D721Med (cell line): ENCODE results near the gene ZBTB40.

Source experiments
- DNase-seq: peaks from one replicate; pipeline ENCODE4 v3.0.0; 2011; ENCODE audit warnings: low spot score; ENCODE audit not compliant: insufficient read length
- FAIRE-seq: peaks from 2 replicates; lab custom pipeline; 2011; peaks lifted over from hg19 to GRCh38; lab: Jason Lieb, UNC
- CTCF ChIP-seq: IDR thresholded peaks from 2 replicates; pipeline ENCODE4 v1.5.1; 2012; ENCODE audit warnings: mild to moderate bottlenecking, control low read depth; ENCODE audit not compliant: insufficient read depth; ENCODE audit errors: missing control alignments

ZBTB40 gene

GRCh38 chr1:22557341-22557950 lies 105.8 kb downstream of the ZBTB40 start:
- TF ChIP-seq CTCF = no peak
- DNase-seq = no peak
- FAIRE-seq = no peak

DNA sequence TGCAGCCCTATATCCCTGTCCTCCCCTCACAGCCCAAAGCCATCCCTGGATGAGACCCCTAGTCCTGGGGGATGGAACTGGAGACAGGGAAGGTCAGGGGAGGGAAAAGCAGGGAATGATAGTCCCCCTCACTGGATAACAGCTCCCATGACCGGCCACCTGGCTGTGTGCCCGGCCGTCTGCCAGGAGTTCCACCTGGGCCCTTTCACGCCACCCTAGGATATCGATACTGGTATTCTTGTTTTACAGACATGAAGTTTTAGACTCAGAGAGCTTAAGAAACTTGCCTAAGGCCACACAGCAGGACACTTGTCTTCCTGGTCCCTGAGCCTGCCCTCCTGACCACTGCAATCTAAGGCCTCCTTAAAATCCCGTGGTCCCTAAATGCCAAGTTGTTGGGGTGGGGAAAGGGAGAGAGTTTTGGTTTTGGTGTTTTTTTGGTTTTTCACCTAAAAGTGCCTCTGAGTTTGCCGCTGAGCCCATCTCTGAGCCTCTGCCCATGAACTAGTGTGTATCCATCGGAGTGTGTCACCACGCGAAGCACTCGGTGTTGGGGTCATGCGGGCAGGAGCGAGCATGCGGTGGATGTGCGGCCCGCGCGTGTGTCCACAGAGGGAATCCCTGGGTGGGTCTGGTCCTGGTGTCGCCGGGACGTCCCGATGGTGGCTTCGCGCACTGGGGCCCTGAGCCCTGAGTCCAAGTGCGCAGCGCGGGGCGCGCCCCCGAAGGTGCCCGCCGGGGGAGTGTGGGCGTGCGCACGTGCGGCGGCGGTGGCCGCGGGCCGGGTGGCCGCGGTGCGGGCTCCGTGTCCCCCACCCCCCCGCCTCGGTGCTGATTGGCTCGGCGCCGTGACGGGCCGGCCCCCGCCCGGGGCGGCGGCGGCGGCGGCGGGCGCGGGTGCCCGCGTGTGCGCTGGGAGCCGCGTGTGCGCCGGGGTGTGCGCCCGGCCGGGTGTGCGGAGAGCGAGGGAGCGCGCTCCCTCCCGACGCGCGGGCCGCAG lies 111.2 kb downstream of the ZBTB40 start, which contains the start of gene EPHA8:
TSS of gene EPHA8 (plus strand) at position 906 of the 1,000 bp plus-strand sequence. CDS start 147 bp downstream, outside the sequence.
- no peak for FAIRE-seq
- TF ChIP-seq CTCF = no peak
- peak; percentile 48 for DNase-seq

DNA sequence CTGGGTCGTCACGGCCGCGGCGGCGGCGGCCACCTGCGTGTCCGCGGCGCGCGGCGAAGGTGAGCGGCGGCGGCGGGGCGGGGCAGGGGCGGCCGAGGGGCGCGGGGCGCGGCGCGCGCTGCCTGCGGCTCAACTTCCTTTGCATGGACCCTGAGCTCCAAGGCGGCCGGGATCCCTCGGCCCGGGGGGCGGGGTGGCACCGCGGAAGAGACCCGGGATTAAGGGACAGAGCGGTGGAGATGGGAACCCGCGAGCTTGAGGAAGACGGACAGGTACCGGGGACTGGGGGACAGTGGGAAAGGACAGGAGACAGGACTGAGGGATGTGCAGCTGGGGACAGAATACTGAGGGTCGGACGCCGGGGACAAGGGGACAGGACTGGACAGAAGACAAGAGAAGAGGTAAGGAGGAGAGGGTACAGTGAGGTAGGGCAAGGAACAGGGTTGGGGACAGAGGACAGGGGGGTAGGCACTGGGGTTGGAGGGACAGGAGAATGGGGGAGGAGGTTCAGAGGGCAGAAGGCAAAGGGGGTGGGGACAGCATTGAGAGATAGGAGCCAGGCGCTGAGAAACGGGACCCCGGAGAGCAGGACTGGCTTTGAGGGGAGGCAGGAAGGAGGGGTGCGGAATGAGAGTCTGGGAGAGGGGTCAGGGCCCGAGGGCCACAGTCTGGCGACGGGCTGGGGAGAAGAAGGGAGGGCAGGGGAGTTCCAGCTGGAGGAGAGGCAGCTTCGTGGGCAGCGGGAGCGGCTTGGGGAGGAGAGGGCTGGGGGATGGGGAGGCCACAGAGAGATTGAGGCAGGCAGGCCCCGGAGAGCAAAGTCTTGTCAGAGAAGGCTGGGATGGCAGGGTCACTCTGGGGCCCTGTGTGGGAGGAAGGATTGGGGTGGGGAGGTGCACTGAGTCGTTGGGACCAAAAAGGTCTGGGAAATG lies 112.3 kb downstream of the ZBTB40 start:
- no peak for FAIRE-seq
- no peak for TF ChIP-seq CTCF
- DNase-seq = no peak

DNA sequence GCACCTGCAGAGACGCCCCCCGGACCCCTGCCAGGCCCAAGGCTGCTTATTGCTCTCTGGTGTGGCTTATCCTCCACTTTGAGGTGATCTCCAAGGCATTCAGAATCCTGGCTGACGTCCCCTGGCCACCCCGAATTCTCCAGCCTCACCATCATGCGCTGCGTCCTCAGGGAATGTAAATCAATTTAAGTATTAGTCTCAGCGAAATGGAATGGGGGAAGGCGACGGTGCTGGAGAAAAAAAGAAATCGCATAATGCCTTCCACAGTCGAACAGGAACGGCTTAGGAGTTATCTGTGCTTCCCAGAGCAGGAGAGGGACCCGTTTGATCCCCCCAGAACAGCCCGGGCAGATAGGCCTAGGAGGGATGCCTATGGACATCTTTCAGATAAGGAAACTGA lies 114.5 kb downstream of the ZBTB40 start:
- no peak for FAIRE-seq

DNA sequence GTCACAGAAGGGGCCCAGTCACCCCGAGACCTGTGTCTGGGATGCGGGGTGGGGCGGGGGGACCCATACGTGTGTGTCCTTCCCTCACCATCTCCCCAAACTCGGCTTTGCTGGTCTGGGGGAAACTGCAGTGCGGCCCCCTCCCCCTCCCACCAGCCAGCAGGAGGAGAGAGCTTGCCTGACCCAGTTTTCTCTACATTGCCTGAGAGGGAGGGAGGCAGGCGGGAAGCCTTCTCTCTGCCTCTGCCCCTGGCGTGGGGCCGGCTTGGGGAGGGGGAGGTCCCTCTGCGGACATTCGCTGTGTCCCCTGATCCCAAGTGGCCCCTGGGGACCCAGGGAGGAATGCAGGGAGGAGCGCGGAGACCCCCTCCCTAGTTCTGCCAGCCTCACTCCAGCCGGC lies 115.5 kb downstream of the ZBTB40 start:
- no peak for TF ChIP-seq CTCF
- no peak for FAIRE-seq
- no peak for DNase-seq

More for the DNA sequence above, 114.5 kb downstream of the ZBTB40 start:
- no peak for TF ChIP-seq CTCF
- no peak for DNase-seq

DNA sequence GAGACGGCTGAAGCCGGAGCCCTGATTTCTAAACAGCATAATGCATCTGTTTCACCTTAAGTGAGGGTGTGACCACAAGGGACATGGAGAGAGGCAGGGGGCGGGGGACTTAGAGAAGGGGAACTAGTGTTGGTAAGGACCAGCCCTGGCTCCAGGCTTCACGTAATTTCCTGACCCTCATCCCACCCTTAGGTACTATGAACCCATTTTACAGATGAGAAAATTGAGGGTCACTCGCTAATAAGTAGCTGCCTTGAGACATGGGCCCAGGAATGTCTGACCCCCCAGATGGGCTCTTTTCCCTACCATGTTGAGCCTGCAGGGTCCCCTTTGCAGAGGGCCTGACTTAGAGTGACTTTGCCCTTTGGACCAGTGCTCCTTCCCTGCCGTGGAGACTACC lies 116.3 kb downstream of the ZBTB40 start:
- FAIRE-seq (no peak), DNase-seq (no peak)
- no peak for TF ChIP-seq CTCF
